Brain microvascular endothelial cell (primary cell): ENCODE results near the gene ZFPL1.

Experiments used
- DNase-seq: peaks from one replicate; pipeline ENCODE4 v3.0.0-alpha.2; 2020
- H3K27ac ChIP-seq: fragments of 250-450 bp; sonication (Bioruptor Pico); 2 replicates; pipeline ENCODE4 v1.5.1; 2020; ENCODE audit warnings: mild to moderate bottlenecking, moderate library complexity
- H3K27me3 ChIP-seq: fragments of 250-450 bp; sonication (Bioruptor Pico); replicated peaks from 2 replicates; pipeline ENCODE4 v1.5.1; 2020; ENCODE audit warnings: mild to moderate bottlenecking
- H3K36me3 ChIP-seq: fragments of 250-450 bp; sonication (Bioruptor Pico); replicated peaks from 2 replicates; pipeline ENCODE4 v1.5.1; 2020; ENCODE audit warnings: mild to moderate bottlenecking
- H3K4me3 ChIP-seq: 2 replicates; pipeline ENCODE4 v1.5.1; 2011; ENCODE audit warnings: low read depth, mild to moderate bottlenecking, control low read depth, low read length, moderate library complexity
- in situ Hi-C: cut with HindIII; loops from 2 replicates; pipeline ENCODE4 v1.10.0; 2017; ENCODE audit warnings: low sequenced_read_pairs, low pct_ligation_motif_present
- TF ChIP-seq, protein P1 (sequence below): IDR thresholded peaks from 2 replicates; pipeline ENCODE4 v1.5.1; 2011; ENCODE audit warnings: low read depth, mild to moderate bottlenecking, moderate library complexity, low read length, control low read depth, inconsistent platforms; ENCODE audit errors: missing control alignments

ZFPL1 gene

DNA sequence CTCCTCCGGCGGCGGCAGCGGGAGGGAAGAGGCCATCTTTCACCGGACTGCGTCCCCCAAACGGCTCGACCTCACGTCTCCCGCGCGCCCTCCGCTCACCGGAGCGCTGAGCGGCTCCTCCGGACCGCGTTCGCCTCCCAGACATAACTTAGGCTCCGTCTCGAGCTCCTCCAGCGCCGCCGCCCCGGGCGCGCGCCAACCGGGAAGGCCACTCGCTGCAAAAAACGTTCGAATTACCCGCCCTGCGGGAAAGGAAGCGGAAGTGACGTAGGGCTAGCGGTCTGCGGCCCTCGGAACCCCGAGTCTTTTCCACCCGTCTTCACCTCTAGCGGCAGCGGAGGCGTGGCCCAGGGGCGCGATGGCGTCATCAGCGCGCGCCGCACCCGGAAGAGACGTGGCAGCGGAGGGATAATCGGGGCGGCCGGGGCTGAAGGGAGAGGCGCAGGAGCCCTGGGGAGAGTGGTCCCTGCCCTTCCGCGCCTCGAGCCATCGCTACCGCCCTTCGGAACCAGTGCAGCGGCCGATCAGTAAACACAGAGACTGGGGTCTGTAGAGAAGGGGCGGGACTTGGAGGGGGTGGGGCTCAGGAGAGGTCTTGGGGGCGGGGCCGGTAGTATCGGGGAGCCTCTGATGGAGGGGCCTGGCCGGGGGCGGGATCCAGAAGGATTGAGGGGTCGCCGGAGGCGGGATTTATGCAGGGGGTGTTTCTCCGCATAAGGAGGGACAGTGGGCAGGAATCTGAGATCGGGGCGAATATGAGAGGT, at the start of gene ZFPL1, which contains the start of gene CDCA5:
TSS of gene ZFPL1 (plus strand) at position 389 of the 764 bp plus-strand sequence. CDS start 477 bp downstream, outside the sequence.
TSS of gene CDCA5 (minus strand) at position 207 of the 764 bp plus-strand sequence. CDS start at position 145, 62 bp downstream.
- H3K27me3 ChIP-seq = no peaks in the 10 kb centered on the region
- TF ChIP-seq, protein P1, sequence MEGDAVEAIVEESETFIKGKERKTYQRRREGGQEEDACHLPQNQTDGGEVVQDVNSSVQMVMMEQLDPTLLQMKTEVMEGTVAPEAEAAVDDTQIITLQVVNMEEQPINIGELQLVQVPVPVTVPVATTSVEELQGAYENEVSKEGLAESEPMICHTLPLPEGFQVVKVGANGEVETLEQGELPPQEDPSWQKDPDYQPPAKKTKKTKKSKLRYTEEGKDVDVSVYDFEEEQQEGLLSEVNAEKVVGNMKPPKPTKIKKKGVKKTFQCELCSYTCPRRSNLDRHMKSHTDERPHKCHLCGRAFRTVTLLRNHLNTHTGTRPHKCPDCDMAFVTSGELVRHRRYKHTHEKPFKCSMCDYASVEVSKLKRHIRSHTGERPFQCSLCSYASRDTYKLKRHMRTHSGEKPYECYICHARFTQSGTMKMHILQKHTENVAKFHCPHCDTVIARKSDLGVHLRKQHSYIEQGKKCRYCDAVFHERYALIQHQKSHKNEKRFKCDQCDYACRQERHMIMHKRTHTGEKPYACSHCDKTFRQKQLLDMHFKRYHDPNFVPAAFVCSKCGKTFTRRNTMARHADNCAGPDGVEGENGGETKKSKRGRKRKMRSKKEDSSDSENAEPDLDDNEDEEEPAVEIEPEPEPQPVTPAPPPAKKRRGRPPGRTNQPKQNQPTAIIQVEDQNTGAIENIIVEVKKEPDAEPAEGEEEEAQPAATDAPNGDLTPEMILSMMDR = no peak
- H3K4me3 ChIP-seq = peak within 1 kb of the TSS; percentile 87
- DNase-seq = peak; percentile 89
- in situ Hi-C loops = no loop called here
- H3K27ac ChIP-seq = peak within 1 kb of the TSS; percentile 98
- peaks cover 14% of the 10 kb centered on the region for H3K36me3 ChIP-seq

DNA sequence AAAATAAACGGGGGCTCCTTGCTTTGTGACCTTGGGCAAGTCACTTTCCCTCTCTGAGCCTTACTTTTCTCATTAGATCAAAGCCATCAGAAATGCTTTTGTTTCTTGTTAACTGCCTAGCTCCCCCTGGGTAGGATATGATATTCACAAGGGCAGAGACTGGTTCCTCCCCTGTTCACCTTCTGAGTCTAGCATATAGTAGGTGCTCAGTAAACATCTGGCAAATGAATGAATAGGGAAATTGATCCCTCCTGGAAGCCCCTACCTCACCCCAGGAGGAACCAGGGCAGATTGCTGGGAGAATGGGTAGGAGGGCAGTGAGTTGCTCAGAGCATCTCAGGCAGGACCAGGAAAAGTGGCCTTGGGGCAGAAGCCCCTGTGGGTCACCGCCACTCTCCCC, 49.6 kb upstream of the ZFPL1 start:
- H3K27me3 ChIP-seq = no peaks in the 10 kb centered on the region
- TF ChIP-seq, protein P1 = no peak
- H3K4me3 ChIP-seq = no peak overlapping the region
- H3K36me3 ChIP-seq = peaks cover 12% of the 10 kb centered on the region
- no peak for DNase-seq
- in situ Hi-C loops = no loop called here
- H3K27ac ChIP-seq = no peak overlapping the region

DNA sequence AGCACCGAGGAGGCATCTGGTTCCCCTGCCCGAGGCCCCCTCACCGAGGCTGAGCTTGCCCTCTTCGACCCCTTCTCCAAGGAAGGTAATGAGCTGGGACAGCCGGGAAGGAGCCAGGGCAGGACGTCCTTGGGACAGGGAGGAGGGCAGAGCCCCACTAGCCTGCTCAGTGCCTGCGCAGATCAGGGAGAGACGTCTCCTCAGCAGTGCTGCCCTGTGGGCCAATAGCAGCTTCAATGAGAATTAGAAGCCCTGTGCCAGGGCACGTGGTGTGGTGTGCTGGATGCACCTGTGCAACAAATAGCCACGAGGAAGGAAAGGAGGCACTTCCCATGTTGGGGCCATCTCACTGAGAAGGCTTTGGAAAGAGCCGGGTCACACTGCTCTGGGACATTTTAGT, 48.4 kb upstream of the ZFPL1 start:
- no peak overlapping the region for H3K4me3 ChIP-seq
- in situ Hi-C loops = no loop called here

DNA sequence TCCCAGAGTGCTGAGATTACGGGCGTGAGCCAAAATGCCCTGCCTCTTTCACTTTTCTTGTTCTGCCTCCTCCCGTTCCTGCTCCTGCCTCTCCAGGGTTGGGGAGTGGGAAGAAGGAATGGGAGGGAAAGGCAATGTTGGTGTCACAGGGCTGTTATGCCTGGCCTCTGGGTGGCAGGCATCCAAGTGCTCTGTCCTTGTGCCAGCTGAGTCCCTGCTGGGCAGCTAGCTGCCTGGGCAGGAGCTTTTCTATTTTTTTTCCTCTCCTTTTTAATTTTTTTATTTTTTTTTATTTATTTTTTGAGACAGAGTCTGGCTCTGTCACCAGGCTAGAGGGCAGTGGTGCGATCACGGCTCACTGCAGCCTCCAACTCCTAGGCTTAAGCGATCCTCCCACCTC, 47.1 kb upstream of the ZFPL1 start:
- Histone ChIP-seq H3K27ac (no peak overlapping the region), H3K27me3 (no peaks in the 10 kb centered on the region), H3K36me3 (peaks cover 12% of the 10 kb centered on the region), H3K4me3 (no peak overlapping the region)
- in situ Hi-C loops = no loop called here
- TF ChIP-seq, protein P1 = no peak
- DNase-seq = no peak

More for the DNA sequence above, 48.4 kb upstream of the ZFPL1 start:
- no peak overlapping the region for H3K27ac ChIP-seq
- no peaks in the 10 kb centered on the region for H3K27me3 ChIP-seq
- TF ChIP-seq, protein P1 = no peak
- no peak for DNase-seq
- peaks cover 12% of the 10 kb centered on the region for H3K36me3 ChIP-seq

DNA sequence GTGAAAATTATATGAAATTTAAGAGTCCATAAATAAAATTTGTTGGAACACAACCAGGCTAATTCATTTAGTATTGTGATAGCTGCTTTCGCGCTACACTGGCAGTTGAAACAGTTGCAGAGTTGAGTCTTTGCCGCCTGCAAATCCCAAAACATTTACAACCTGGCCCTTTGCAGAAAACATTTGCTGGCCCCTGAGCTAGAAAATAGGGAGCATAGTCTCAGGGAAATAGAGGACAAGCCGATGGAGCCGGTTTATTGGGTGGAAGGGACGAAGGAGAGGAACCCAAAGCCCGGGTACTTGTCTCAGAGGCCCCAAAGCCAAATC, 43.5 kb upstream of the ZFPL1 start:
- in situ Hi-C loops = no loop called here
- no peaks in the 10 kb centered on the region for H3K27me3 ChIP-seq
- H3K27ac ChIP-seq = peak overlapping the region; percentile 66
- DNase-seq = no peak
- TF ChIP-seq, protein P1 = no peak
- peaks cover 6% of the 10 kb centered on the region for H3K36me3 ChIP-seq
- H3K4me3 ChIP-seq = peak overlapping the region; percentile 67
